Fibroblast of skin of back (primary cell): ENCODE results near the gene BRAT1.
A peak's percentile ranks its signal among the peaks of the same experiment; 100 is the strongest.

Experiments used
- DNase-seq: peaks from one replicate; pipeline ENCODE4 v3.0.0-alpha.2; 2013

BRAT1 gene

DNA sequence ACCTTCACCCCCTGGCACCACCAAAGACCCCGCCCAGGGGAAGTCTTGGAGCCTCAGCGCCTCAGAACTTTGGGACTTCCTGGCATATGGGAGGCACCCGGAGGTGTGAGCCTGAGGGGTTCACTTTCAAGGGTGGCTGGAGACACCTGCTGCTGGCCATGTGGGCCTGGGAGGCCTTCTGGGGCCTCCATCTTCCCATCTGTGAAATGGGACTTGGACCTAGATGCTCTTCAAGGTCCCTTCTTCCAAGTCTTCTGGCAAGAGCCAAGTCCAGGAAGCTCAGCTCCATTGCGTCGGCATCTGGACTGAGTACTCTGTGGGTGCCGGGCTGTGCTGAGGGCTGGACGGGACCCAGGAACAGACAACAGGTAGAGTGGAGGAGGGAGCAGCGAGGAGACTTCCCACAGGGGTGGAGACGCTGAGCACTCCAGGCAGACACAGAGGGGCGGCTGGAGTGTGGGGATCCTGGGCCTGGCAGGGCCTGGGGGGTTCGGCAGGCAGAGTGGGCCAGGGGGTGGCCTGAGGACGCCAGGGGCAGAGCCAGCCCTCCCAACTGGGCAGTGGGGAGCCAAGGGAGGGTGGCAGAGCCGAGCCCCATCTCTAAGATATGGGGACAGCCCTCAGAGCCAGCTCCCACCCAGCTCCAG is 45.1 kb downstream of the BRAT1 start:
- DNase-seq: no peak

DNA sequence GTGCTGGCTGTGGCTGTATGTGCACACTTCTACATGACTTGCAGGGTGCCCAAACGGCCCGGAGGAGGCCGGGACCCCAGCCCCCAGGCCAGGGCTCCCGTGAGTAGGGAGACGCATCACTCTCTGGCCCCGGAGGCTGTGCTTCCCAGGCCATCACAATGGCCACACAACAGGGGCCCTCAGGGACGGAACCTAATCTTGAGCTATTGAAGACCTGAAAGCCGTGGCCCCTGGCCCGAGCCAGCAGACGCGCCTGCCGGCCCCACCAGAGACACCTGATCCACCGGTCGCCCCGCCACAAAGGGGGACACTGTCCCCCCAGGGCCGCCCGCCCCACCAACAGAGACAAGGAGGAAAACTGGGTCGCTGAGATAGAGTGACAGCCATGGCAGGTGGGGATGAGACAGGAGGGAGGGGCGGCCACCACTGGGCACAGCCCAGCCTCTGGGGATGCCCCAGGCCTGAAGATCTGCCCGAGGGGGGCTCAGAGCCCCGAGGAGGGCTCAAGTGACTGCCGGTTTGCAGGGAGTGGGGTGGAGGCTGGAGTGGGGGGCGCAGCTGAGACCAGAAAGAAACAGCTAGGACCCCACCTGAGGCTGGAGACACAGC is 45.9 kb downstream of the BRAT1 start:
- no peak for DNase-seq

DNA sequence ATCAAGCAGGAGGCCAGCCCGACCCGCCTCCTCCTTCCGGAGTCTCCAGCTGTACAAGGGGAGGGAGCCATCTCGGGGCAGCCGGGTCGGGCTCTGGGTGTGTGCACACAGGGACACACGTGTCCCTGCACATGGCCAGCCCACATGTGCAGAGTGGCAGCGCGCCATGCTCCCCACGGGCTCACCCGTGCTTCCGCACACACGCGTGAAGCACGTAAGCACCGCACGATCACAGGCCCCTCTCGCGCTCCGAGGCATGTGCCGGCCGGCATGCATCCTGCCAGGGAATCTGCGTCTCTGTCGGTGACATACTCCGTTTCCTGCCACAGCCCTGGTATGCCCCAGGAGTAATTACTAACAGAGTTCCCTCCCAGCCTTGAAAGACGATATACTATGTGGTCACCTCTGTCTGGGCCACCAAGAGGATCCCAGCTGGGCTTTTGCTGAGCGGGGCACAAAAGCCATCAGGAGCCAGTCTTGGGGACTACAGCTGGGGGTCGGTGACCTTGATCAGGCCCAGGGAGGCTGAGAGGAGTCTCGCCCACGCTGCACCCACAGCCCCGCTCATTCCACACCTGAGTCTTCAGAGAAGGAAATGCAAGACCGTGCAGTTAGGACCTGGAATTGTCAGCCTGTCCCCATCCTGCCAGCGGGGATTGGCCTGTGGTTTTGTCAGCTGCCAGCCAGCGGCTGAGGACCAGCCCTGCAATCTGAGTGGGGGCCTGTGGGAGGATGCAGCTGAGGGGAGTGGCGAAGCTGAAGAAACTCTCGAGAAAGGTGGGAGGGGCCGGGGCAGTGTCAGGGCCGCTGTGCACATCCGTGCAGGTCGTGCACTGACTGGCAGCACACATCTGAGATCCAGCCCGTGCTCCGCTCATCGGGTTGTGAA is 46.8 kb downstream of the BRAT1 start:
- DNase-seq: peak; percentile 89

DNA sequence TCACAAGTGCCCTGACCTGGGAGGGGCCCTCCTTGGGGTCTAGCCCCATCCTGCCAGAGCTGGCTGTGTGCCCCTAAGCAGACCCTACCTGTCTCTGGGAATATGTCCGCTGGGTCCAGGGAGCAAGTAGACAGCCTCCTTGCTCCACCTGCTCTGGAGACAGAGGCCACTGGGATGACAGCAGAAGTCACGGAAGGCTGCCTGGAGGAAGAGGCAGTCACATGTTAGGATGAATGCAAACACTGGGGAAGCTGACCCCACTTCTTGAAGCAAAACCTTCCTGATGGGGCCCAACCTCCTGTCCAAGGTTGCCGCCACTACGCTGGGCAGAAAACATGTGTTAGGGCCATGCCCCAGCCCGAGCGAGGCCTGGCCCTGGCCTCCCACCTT is 47.4 kb downstream of the BRAT1 start:
- DNase-seq: no peak

GRCh38 chr7:2507208-2507916 is 48.0 kb downstream of the BRAT1 start:
- no peak for DNase-seq

GRCh38 chr7:2505401-2505800 is 49.9 kb downstream of the BRAT1 start:
- no peak for DNase-seq

DNA sequence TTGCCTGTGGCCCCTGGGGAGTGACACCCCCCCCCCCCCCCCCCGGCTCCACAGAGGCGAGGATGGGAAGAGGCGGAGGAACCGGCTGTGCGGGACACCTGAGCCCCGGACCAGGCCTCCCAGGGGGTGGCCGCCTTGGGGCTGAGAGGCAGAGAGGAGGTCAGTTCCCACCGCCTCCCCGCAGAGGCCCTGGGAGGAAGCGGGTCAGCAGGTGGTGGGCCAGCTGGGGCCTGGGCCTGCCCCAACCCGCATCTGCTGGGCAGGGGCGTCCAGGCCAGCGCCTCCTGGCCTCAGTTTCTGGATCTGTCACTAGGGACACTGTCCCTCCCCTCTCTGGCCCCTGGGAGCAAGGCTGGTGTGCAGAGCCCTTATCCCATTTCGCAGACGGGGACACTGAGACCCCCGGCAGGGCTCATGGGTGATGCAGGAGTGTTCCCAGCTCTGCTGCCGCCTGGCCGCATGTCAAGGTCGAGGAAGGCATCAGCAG is 50.4 kb downstream of the BRAT1 start:
- DNase-seq: no peak

- DNase-seq: no peak
These were observed 51.0 kb downstream of the BRAT1 start for GRCh38 chr7:2504128-2504888.

GRCh38 chr7:2503056-2503941 is 52.0 kb downstream of the BRAT1 start:
- no peak for DNase-seq

- no peak for DNase-seq
These were observed 52.7 kb downstream of the BRAT1 start for GRCh38 chr7:2502647-2502966.

GRCh38 chr7:2501947-2502646 is 53.2 kb downstream of the BRAT1 start:
- DNase-seq: no peak

DNA sequence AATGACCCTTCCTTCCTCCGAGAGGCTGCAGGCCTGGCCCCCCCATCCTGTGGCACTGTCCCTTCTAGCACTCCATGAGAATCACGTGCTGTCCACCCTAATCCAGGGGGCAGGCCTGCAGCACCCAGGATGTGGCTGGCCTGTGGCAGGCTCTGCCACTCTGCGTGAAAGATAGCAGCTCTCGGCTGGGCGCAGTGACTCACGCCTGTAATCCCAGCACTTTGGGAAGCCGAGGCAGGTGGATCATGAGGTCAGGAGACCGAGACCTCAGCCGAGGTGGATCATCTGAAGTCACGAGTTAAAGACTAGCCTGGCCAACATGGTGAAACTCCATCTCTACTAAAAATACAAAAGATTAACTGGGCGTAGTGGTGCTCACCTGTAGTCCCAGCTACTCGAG is 54.6 kb downstream of the BRAT1 start:
- DNase-seq: no peak

DNA sequence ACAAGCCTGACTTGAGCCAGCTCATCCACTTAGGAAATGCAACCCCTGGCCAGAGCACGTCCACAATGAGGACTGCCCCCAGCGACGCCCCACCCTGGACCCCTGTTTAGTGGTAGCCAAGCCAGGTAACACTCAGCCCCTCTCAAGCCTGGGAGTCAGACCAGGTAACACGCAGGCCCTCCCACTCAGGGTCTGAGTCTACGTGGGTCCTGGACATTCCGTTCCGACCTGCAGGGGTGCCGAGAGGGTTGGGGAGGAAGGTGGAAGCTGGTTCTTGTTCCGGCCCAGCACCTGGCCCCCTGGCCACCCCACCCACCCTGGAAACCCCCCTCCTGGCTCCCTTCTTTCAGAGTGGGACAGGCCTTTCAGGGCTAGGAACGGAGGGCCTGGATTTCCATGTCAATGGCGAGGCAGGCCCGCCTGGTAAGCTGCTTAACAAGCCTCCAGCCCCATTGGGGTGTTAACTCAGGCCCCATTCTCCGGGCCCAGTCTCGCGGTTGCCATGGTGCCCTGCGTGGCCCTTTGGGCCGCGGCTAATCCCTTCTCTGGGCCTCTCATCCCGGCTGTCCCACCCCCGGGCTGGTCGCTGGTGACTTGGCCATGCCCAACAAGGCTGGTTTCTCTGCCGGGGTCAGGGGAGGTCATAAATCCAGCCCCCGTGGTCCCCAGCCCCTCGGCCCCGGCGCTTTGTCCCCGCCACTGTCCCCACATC is 55.4 kb downstream of the BRAT1 start:
- no peak for DNase-seq

GRCh38 chr7:2499181-2499580 is 56.1 kb downstream of the BRAT1 start:
- no peak for DNase-seq

DNA sequence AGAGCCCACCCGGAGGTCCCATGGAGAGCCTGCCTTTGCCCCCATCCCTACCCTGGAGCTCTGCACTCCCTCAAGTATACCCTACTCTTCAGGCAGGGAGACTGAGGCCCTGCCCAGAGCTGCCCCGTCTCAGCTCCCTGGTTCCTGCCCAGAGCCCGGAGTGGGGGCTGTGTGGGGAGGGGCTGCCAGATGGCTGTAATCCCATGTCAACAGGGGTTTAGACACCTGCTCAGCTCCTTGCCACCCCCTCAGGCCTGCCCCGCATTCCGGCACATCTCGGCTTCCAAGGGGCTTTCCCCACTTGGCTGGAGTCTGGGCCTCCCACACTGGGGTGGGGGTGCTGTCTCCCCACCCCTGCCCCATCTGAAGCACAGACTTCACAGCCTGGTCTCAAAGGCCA is 56.6 kb downstream of the BRAT1 start:
- DNase-seq: no peak

DNA sequence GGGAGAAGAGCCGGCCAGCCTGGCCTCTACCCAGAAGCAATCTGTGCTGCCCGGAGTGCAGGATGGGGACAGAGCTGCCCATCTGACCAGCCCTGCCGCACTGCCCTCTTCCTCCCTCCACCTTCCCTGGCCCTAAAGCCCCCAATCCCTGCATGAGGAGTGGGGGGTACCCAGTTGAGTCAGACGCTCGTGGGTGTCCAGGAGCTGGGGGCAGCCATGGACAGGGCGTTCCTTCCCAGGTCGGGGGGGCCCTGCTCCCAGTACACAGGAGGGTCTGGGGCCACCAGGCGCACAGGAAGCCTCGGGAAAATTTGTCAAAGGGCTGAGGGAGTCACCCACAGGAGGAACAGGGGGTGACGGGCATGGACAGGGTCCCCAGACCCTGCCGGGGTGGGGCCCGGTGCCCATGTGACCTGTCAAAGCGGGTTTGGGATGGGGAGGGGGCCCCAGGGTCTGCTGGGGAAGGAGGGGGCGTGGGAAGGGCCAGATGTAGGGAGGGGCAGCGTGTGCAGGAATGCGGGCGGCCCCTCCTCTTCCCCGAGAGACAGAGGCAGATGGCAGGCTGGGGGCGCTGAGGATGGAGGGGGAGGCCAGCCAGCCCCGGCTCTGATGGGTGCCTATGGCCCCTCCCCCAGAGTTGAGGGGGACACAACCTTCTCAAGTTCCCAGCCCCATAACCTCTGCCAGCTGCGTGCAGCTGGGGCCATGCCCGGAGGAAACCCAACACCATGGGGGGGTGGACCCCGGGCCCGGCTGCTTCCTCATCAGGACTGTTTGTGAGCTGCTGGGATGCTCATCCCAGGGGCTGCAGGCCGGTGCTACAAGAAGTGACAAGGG is 57.6 kb downstream of the BRAT1 start:
- no peak for DNase-seq

- DNase-seq: no peak
These were observed 58.3 kb downstream of the BRAT1 start for GRCh38 chr7:2497065-2497464.

DNA sequence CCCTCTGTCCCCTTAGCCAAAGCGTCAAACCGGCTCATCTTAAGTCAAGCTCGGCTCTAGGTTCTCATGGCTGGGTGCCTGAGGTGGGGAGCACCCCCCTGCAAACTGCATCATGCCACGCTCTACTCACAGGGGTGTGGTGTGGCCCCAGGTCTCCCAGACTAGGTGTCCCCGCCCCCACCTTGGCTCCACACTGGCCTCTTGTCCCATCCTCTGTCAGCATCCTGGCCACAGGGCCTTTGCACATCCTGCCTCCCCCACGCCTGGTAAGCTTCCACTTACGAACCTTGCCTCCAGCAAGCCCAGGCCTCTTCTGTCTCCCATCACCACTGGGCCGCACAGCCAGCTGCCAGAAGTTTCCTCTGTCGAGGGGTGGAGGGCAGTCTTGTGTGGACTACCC is 58.9 kb downstream of the BRAT1 start:
- no peak for DNase-seq
